MM.1S (cell line): ENCODE results near the gene CNKSR3.
A peak's percentile ranks its signal among the peaks of the same experiment; 100 is the strongest.

Source experiments
- DNase-seq: peaks from one replicate; pipeline ENCODE4 v3.0.0-alpha.2; 2015
- H2AFZ ChIP-seq: fragments of 300-600 bp; sonication (generic); 2 replicates; pipeline ENCODE4 v1.6.0; 2016; ENCODE audit warnings: antibody characterized with exemption, low read length
- H3F3A ChIP-seq: fragments of 300-600 bp; sonication (generic); 2 replicates; pipeline ENCODE4 v1.6.1; 2016; ENCODE audit warnings: mild to moderate bottlenecking, antibody characterized with exemption, low read length, moderate library complexity, mixed read lengths; ENCODE audit not compliant: insufficient read depth
- H3K27ac ChIP-seq: fragments of 300-600 bp; sonication (generic); 2 replicates; pipeline ENCODE4 v1.5.1; 2016; ENCODE audit warnings: mild to moderate bottlenecking, low read length
- H3K27me3 ChIP-seq: fragments of 300-600 bp; sonication (generic); replicated peaks from 2 replicates; pipeline ENCODE4 v1.6.0; 2016; ENCODE audit warnings: low read length; ENCODE audit not compliant: insufficient read depth
- H3K36me3 ChIP-seq: fragments of 300-600 bp; sonication (generic); replicated peaks from 2 replicates; pipeline ENCODE4 v1.6.1; 2016; ENCODE audit warnings: mild to moderate bottlenecking, low read length, mixed read lengths; ENCODE audit not compliant: insufficient read depth
- H3K4me1 ChIP-seq: fragments of 300-600 bp; sonication (generic); 2 replicates; pipeline ENCODE4 v1.6.1; 2016; ENCODE audit warnings: low read length, mixed read lengths
- H3K4me2 ChIP-seq: fragments of 300-600 bp; sonication (generic); 2 replicates; pipeline ENCODE4 v1.6.0; 2016; ENCODE audit warnings: low read depth, low read length
- H3K4me3 ChIP-seq: fragments of 300-600 bp; sonication (generic); 2 replicates; pipeline ENCODE4 v1.5.1; 2016; ENCODE audit warnings: low read length, mixed read lengths
- H3K79me2 ChIP-seq: fragments of 300-600 bp; sonication (generic); 2 replicates; pipeline ENCODE4 v1.6.1; 2016; ENCODE audit warnings: mixed run types, low read length, mixed read lengths
- H3K9ac ChIP-seq: fragments of 300-600 bp; sonication (generic); 2 replicates; pipeline ENCODE4 v1.6.1; 2016; ENCODE audit warnings: low read length, mixed read lengths
- H3K9me2 ChIP-seq: fragments of 300-600 bp; sonication (generic); replicated peaks from 2 replicates; pipeline ENCODE4 v1.6.1; 2016; ENCODE audit warnings: mild to moderate bottlenecking, low read length, mixed read lengths; ENCODE audit not compliant: insufficient read depth
- H3K9me3 ChIP-seq: fragments of 300-600 bp; sonication (generic); replicated peaks from 2 replicates; pipeline ENCODE4 v1.6.1; 2016; ENCODE audit warnings: mild to moderate bottlenecking, low read length, mixed read lengths; ENCODE audit not compliant: insufficient read depth
- H4K20me1 ChIP-seq: fragments of 300-600 bp; sonication (generic); 2 replicates; pipeline ENCODE4 v1.6.1; 2016; ENCODE audit warnings: mild to moderate bottlenecking, low read length, moderate library complexity, mixed read lengths; ENCODE audit not compliant: insufficient read depth
- EZH2 ChIP-seq: fragments of 300-600 bp; sonication (generic); optimal IDR thresholded peaks from 2 replicates; pipeline ENCODE3; 2017; ENCODE audit warnings: low read depth, mild to moderate bottlenecking, antibody characterized with exemption, low read length, mixed read lengths
- EZH2phosphoT487 ChIP-seq: fragments of 300-600 bp; sonication (generic); IDR thresholded peaks from 2 replicates; pipeline ENCODE4 v1.6.1; 2018; ENCODE audit warnings: antibody characterized with exemption, low read length
- TF ChIP-seq, protein P1 (sequence below): fragments of 300-600 bp; sonication (generic); IDR thresholded peaks from 2 replicates; pipeline ENCODE4 v1.5.1; 2016; ENCODE audit warnings: antibody characterized with exemption, low read length, mixed read lengths

CNKSR3 gene

DNA sequence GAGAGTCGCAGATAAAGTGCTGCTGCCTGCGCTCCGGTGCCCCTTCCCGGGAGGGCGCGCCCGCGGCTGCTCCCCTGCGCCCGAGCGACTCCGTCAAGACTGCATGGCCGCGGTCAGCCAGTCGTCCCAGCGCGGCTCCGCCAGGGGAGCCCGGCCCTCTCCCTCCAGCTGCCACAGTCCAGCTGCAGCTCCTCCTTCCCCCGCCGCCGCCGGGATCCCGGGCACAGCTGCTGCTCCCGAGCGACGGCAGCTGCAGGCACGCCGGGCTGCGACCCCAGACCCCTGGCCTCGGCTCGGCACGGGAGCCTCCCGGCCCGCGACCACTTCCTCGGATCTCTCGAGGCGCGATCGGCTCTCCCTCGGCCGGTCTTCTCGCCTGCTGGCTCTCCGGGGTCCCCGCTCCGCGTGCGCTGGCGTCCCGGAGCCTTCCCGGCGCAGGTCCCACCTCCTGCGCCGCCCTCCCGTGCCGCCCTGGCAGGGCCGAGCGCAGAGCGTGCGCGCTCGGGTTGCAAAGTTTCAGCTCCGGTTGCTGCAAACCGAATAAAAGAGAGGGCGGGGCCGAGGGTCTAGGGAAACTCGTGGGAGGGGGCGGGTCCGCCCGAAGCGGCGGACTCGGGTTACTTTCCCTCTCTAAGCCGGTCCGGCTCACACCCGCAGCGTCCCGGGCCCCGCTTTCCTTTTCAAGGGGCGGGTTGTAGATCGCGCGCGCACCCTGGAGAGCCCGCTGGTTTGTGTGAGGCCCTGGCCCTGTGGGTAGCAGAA, at the start of gene CNKSR3:
TSS of gene CNKSR3 (minus strand) at position 542 of the 762 bp plus-strand sequence. CDS start 571 bp downstream, outside the sequence.
- TF ChIP-seq, protein P1, sequence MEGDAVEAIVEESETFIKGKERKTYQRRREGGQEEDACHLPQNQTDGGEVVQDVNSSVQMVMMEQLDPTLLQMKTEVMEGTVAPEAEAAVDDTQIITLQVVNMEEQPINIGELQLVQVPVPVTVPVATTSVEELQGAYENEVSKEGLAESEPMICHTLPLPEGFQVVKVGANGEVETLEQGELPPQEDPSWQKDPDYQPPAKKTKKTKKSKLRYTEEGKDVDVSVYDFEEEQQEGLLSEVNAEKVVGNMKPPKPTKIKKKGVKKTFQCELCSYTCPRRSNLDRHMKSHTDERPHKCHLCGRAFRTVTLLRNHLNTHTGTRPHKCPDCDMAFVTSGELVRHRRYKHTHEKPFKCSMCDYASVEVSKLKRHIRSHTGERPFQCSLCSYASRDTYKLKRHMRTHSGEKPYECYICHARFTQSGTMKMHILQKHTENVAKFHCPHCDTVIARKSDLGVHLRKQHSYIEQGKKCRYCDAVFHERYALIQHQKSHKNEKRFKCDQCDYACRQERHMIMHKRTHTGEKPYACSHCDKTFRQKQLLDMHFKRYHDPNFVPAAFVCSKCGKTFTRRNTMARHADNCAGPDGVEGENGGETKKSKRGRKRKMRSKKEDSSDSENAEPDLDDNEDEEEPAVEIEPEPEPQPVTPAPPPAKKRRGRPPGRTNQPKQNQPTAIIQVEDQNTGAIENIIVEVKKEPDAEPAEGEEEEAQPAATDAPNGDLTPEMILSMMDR: no peak
- TF ChIP-seq EZH2: no peak
- TF ChIP-seq EZH2phosphoT487: no peak
- H3K4me1 ChIP-seq: no peaks in the 10 kb centered on the region
- H3K27ac ChIP-seq: no peak within 1 kb of the TSS
- H3K79me2 ChIP-seq: no peaks in the 10 kb centered on the region
- no peaks in the 10 kb centered on the region for H3K9me3 ChIP-seq
- no peaks in the 10 kb centered on the region for H3F3A ChIP-seq
- H3K36me3 ChIP-seq: no peaks in the 10 kb centered on the region
- peak within 1 kb of the TSS; percentile 45 for H3K4me3 ChIP-seq
- H3K9me2 ChIP-seq: no peaks in the 10 kb centered on the region
- H2AFZ ChIP-seq: no peak within 1 kb of the TSS
- H4K20me1 ChIP-seq: no peaks in the 10 kb centered on the region
- H3K9ac ChIP-seq: no peak within 1 kb of the TSS
- peak within 1 kb of the TSS; percentile 41; the same call in 1 of the 2 replicates for H3K4me2 ChIP-seq
- H3K27me3 ChIP-seq: no peaks in the 10 kb centered on the region
- peak; percentile 45 for DNase-seq

DNA sequence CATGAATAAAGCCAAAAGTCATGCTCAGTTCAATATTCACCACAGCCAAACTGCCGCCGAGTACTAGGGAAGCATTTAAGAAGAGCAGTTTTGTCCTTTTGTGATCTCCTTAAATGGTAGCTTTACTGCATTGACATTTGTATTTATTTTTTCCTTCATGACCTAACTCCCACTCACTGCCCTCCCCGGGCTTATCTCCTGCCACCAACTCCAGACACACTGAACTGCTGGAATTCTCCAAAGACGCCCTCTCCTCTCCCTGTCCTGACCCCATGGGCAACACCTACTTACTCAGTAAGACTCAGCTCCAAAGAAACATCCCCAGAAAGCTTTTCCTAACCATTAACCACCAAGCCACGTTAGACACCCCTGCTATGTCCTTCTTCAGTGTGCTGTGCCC, 48.5 kb upstream of the CNKSR3 start:
- H3K36me3 ChIP-seq: no peaks in the 10 kb centered on the region
- H3F3A ChIP-seq: no peaks in the 10 kb centered on the region
- no peak overlapping the region for H3K9ac ChIP-seq

DNA sequence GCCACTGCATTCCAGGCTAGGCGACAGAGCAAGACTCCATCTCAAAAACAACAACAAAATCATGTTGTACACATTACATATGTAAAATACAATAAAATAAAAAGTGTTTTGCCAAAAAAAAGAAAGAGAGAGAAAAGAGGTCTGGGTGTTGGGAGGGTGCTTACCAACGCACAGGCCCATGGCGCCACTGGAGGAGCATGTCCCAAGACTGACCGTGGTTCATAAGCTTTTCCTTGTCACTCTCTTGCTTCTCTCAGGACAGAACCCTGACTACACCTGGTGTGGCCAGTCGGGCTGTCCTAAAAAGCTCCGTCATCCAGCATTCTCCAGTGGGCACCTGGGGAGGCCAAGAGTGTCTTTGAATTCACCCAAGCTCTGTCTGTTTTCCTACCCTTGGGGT, 48.0 kb upstream of the CNKSR3 start:
- H3F3A ChIP-seq: no peaks in the 10 kb centered on the region
- TF ChIP-seq EZH2phosphoT487 (no peak), EZH2 (no peak)
- TF ChIP-seq, protein P1: no peak

More for the DNA sequence above, 48.5 kb upstream of the CNKSR3 start:
- H3K9me2 ChIP-seq: no peaks in the 10 kb centered on the region
- TF ChIP-seq, protein P1: no peak
- TF ChIP-seq EZH2phosphoT487 (no peak), EZH2 (no peak)
- H3K9me3 ChIP-seq: no peaks in the 10 kb centered on the region
- no peak for DNase-seq
- H3K79me2 ChIP-seq: no peaks in the 10 kb centered on the region
- no peak overlapping the region for H3K27ac ChIP-seq
- no peaks in the 10 kb centered on the region for H3K4me1 ChIP-seq
- no peaks in the 10 kb centered on the region for H3K27me3 ChIP-seq
- no peak overlapping the region for H2AFZ ChIP-seq
- H3K4me3 ChIP-seq: no peak overlapping the region
- H4K20me1 ChIP-seq: no peaks in the 10 kb centered on the region
- H3K4me2 ChIP-seq: no peak overlapping the region

More for the DNA sequence above, 48.0 kb upstream of the CNKSR3 start:
- H3K79me2 ChIP-seq: no peaks in the 10 kb centered on the region
- H3K4me1 ChIP-seq: no peaks in the 10 kb centered on the region
- H4K20me1 ChIP-seq: no peaks in the 10 kb centered on the region
- no peak overlapping the region for H3K9ac ChIP-seq
- no peaks in the 10 kb centered on the region for H3K9me2 ChIP-seq
- H3K27me3 ChIP-seq: no peaks in the 10 kb centered on the region
- H3K9me3 ChIP-seq: no peaks in the 10 kb centered on the region
- H3K27ac ChIP-seq: no peak overlapping the region
- no peak overlapping the region for H3K4me2 ChIP-seq
- H3K36me3 ChIP-seq: no peaks in the 10 kb centered on the region
- no peak overlapping the region for H3K4me3 ChIP-seq
- no peak overlapping the region for H2AFZ ChIP-seq
- no peak for DNase-seq
